NCI-H1436 (cell line): Measurements from ENCODE around the gene TRDN.
"Not testable (repeated sequence)": the region's sequence is repeated elsewhere in the genome, so short reads cannot be mapped to it uniquely, and the experiment has no call there.

Source experiments
- DNase-seq: peaks from one replicate; lab custom pipeline; 2025; lab: John Stamatoyannopoulos, UW

TRDN gene

GRCh38 chr6:123562264-123562663, 74.5 kb downstream of the TRDN start:
- DNase-seq, result no peak

DNA sequence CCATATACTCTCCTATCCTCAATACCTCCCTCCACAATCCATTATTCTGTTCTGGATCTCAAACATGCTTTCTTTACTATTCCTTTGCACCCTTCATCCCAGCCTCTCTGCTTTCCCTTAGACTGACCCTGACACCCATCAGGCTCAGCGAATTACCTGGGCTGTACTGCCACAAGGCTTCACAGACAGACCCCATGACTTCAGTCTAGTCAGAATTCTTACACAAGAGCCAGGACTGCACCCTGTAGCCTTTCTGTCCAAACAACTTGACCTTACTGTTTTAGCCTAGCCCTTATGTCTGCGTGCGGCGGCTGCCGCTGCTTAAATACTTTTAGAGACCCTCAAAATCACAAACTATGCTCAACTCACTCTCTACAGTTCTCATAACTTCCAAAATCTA, 76.9 kb downstream of the TRDN start:
- not testable (repeated sequence) for DNase-seq

GRCh38 chr6:123557474-123557873, 79.3 kb downstream of the TRDN start:
- DNase-seq, result not testable (repeated sequence)

DNA sequence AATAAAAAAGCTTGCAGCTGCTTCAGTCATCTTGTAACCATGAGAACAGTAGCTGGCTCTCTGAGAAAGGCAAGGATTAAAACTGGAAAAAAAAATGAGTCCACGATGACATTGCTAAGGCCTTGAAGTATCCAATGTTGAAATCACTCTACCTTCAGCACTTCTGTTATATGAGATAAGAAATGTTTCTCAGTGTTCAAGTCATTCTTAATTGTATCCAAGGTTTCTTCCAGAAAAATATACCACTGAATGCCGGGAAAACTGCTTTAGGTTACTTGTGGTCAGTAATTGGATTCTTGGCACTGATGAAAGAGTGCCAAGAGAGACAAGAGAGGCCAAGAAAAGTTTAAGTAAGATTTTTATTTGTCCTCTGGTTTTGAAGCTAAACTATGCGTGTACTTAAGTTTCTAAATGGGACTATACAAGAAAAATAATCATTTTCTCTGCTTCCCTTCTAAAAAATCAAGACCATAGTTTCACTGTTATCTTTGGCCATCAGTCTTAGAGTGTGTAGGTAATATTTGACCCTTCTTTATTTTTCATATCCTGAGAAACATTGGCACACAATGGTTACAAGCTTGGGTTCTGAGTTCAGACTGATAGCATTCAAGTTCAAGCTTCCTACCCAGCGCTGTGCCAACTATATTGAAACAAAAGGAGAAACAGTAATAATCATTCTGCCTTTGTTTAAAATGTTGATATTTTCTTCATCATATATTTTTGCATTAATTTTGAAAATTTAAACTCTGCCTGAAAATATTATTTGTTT, 84.6 kb downstream of the TRDN start:
- no peak for DNase-seq

DNA sequence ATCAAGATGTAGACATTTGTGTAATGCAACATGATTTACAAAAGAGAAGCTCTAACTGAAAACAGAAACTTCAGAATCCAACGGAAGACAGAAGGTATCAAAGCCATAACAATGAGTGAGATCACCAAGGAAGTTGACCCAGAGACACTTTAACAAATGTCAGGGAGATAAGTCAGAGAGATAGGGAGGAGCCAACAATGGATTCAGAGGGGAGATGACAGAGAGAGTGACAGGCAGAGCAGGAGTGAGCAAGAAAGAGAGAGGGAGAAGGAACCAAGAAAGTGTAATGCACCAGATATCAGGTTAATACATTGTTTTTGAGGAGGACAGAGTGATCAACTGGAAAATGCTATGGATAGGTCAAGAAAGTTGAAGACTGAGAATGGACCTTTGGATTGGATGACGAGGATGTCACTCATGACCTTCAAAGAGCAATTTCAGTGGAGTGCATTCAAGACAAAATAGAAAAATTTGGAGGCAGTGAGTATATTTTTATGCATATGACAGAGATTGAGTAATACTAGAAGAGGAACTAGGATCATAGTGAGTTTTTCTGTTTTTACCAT, 86.6 kb downstream of the TRDN start:
- DNase-seq, result no peak

DNA sequence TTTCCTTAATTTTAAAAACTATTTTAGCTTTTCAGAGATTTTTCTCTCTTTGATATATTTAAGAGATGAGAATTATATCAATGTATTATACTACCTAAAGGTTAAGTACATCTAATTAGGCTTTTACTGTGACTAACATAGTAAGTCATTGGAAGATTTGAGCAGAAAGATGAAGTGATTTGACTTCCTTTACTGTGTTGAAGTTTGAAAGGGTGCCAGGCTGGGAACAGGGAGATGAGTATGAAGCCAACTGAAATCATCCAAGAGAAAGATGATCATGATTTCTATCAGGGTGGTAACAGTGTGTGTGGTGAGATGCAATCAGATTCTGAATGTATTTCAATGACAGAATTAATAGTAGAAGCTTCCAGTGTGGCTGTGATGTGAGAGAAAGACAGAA, 87.3 kb downstream of the TRDN start:
- no peak for DNase-seq

DNA sequence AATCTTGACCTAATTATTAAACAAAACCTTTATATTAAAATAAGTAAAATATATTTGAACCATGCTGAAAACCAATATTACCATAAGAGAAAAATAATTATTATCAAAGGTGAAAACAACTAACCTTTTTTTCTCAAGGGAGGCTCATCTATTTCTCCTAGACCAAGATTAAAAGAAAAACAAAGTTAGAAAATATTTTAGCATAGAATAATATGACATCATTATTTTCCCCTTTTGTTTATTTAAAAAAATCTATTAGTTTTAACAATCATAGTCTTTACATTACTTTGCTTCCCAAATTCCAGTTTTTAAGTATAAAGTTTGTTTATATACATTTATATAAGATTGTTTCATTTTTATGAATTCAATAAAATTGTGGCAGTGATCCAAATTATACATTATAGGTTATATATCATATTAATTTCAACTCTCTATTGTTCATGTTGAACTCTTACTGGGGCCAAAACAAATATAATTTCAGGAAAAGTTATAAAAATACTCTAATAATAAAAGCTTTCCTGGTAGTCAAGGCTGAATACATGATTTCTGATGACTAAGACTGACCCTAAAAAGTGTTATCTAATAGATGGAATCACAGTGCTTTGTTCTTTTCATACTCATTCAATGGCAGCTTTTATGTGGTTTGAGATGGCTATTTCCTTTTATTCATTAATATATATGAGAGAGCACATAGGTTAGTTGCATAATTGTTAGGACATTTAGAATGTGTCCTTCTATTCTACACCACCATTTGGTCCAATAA, 89.4 kb downstream of the TRDN start:
- no peak for DNase-seq

- no peak for DNase-seq
Observed at GRCh38 chr6:123546537-123546936, 90.2 kb downstream of the TRDN start.

DNA sequence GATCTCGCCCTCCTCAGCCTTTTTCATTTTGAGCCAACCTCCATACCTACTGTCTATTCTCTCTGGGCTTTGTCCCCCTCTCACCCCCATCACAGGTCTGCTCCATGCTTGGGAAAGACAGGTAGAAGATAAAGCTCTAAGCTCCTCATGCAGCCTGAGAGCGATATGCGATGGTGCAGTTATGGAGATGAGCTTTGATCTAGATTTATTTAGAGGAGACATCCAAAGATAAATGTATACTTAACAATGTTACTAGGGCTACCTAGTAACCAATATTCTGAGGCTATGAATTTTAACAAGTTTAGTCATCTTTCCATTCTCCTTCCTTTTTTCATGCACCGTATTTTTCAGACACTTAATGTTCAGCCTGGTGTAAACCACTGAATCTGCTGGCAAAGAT, 95.3 kb downstream of the TRDN start:
- no peak for DNase-seq

DNA sequence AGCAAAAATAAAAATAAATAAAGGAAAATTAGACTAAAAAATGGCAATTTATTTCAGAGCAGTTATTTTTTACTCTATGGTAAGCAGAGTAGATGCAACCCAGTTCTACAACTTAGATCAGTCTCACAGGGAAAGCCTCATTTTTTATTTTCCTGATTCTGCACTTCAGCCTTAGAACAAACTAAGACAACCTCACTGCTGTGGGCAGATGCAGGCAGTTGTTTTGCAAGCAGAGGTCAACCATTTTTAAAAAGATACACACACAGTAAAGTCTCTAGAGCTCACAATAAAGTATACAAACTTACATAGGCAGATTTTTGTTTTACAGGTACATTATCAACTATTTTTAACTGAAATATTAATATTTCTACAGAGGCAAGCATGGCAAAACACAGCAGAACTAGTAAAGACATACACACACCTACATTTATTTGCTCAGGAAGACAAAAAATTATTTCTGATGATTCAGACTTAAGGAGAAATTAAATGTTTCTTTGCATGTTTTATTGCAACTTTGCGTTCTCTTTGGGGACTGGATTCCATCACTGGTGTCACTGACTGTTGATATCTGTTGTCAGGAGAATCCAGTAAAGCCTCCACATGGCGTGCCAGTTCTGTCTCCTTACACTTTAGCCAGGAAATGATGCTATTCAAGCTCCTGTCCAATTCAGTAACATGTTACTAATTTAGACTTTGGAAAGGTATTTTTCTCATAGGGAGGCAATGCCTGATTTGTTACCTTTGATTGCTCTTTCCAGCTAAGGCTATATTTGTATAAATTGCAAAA, 102.7 kb downstream of the TRDN start:
- DNase-seq, result no peak

GRCh38 chr6:123529843-123530242, 106.9 kb downstream of the TRDN start:
- DNase-seq, result no peak

GRCh38 chr6:123529058-123529457, 107.7 kb downstream of the TRDN start:
- no peak for DNase-seq

GRCh38 chr6:123527406-123527805, 109.3 kb downstream of the TRDN start:
- peak; percentile 1 for DNase-seq

- DNase-seq, result no peak
Observed at GRCh38 chr6:123526128-123526527, 110.6 kb downstream of the TRDN start.

GRCh38 chr6:123524781-123525180, 112.0 kb downstream of the TRDN start:
- DNase-seq, result no peak

DNA sequence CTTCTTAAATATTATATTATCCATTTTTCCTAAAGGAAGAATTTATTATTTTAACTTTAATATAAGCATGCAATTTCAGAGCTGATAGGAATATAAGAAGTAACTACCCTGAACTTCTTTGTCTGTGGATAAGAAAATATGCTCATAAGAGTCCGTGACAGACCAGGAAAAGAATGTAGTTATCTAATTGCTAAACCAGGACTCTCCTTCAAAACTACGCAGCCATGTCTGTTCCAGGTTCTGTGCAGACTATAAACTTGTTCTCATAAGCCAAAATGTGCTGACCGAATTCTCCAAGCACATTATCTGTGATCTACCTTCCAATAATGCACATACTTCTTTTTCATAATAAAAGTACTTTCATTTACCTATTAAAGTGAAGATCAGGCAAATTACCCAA, 116.5 kb downstream of the TRDN start:
- DNase-seq, result no peak

- no peak for DNase-seq
Observed at GRCh38 chr6:123519189-123519505, 117.6 kb downstream of the TRDN start.

GRCh38 chr6:123518441-123519188, 118.1 kb downstream of the TRDN start:
- DNase-seq, result no peak

DNA sequence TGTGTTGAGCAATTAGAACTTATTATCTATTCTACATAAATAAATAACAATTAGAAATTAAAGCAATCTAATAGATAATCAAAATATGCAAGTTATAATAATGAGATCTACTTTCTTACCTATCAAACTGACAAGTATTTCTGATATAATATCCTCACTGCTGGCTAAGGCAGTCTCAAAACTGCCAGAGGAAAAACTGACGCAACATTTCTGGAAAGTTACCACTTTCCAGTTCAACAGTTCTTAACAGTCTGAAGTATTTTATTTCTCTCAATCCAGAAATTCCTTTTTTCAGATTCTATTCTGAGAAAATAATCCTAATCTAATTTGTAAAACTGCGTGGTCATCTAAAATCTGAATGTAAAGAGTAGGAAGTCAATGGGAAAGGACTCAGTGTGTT, 121.0 kb downstream of the TRDN start:
- DNase-seq, result no peak

GRCh38 chr6:123509112-123509511, 127.6 kb downstream of the TRDN start:
- no peak for DNase-seq

GRCh38 chr6:123508290-123508689, 128.5 kb downstream of the TRDN start:
- DNase-seq, result no peak

DNA sequence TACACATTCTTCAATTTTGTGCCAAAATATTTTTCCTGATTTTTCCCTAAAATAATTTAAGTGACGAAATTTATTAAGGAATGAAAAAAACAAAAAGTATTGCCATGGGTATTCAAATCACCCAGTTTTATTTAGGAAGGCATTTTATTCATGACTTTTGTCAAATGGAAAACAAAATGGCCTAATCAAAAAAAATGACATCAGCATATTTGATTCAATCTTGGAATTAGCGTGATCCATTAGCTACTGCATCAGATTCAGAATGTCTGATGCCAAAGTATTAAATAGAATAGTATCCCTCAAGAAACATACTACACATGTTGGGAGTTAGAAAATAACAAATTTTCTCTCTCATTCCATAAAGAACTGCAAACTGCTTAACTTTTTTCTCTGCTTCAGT, 129.2 kb downstream of the TRDN start:
- no peak for DNase-seq
